SK-N-MC (cell line): ENCODE measurements around the gene KRT3.

Experiments
- EZH2 ChIP-seq: fragments of 200-600 bp; sonication (generic); IDR thresholded peaks from one replicate; pipeline ENCODE4 v1.6.1; 2017; ENCODE audit warnings: antibody characterized with exemption
- POLR2AphosphoS5 ChIP-seq: IDR thresholded peaks from 2 replicates; pipeline ENCODE4 v1.6.1; 2012; ENCODE audit warnings: mild to moderate bottlenecking, low read depth, low read length, borderline replicate concordance

DNA sequence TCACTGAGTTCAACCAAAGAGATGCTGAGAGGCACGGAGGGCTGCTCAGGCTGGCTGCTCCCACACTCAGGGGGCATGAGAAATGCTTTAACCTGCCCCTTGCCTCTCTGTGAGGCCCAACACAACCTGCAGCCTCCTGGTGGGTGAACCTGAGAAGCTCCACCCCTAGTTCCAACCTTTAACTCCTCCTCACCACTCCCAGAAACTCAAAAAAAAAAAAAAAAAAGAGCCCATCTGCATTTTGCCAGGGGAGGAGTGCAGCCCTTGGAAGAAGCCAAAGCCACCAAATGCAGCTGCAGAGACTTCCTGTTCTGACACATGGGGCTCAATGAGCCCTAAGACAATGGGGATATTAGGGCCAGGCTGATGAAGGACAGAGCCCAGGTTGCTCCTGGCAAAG lies 9.1 kb upstream of the KRT3 start:
- no peak for TF ChIP-seq EZH2
- no peak for TF ChIP-seq POLR2AphosphoS5
